NCI-H460 (cell line): Measurements from ENCODE around the gene PDZRN3. TPM values are rescaled to one million over a fixed set of nuclear protein-coding genes. Genes with fewer than 3 reads are reported as not detected.

ENCODE experiments used
- DNase-seq: peaks from one replicate; pipeline ENCODE4 v3.0.0-alpha.2; 2016; ENCODE audit warnings: low read depth; ENCODE audit errors: extremely low read depth
- total RNA-seq: library from RNA; depleted of rRNA; stranded (reverse); fragments of >200 nt; shearing (Covaris generic); gene quantifications from 2 replicates; pipeline ENCODE4 v1.2.3, GENCODE V29; 2014

PDZRN3 gene
- total RNA-seq, 1 experiment from 2014 or later = 0.05 TPM

DNA sequence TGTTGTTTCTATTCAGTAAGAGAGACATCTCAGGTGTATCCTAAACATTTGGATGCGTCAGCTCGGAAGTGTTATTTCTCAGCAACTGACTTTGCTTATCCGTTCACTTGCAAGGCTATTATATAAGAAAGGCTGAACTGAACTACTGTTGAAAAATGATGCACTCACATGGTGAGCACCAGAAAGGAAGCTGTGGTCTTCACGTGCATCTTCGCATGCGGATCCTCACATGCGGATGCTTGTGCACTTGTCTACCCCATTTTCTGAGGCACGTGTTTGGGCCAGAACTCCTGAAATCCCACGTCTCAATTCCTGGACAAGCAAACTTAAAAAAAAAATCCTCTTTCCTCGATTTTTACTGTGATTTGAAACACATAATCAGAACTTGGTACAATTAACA, 63.2 kb downstream of the PDZRN3 start:
- DNase-seq = no peak

DNA sequence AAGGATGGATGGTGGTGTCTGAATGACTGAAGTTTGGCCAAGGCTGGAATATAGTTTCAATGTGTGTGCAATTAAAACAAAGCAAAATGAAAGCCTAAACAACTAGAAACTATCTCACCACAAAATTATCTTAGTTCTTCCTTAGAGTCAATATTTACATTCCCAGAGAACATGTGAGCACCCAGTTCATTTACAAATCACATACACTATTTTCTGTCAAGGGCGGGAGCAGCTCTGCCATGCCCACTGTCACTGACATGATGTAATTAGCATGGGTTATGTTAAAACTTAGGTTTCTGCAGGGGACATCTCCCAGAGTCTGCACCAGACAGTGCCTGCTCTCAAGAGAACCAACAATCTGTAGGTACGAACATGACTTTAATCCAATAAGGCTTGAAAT, 65.0 kb downstream of the PDZRN3 start:
- no peak for DNase-seq

DNA sequence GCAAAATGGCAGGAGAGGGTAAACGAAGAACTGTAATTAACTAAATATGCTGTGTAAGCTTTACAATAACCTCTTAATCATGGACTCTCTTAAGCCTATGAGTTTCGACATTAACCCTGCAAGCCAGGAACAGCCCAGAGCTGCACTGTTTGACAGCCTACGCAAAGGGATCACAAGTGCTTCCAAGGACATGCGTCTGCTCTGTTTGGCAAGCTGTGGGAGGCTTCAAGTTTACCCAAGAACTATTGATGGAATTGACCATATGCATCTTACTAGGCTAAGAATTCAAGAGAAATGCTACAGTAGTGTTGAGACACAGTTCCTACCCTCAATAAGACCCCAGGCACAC, 66.0 kb downstream of the PDZRN3 start:
- DNase-seq = no peak

DNA sequence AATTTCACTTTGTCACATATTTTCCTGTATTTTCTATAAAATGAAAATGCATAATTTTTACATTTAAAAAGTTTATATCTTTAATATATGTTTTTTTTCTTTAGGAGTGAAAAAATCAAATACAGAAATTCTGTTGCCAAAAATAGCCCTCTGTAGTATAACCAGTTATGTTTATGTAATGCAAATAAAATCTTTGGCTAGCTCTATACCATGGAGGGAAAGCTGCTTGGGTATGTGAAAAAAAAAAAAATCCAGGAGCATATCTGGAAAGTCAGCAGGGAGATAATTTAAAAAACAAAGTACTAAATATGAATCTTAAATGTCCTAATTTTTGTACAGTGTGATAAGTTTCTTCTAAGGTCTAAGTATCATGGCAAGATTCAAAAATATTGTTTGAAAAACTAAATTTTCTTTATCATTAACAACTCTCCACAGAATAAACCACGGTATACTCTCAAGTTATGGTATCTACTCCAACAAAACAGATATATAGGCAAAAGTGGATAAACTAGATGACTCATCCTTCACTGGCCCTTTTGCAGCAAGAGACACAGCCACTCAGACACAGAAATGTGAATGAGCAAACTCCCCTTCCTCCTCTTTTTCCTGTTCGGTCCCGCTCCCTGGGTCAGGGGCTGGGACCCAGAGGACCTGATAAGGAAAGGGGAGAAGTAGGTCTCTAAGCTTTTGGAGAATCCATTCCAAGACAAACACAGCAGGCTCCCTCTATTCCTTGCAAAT, 66.6 kb downstream of the PDZRN3 start:
- no peak for DNase-seq

DNA sequence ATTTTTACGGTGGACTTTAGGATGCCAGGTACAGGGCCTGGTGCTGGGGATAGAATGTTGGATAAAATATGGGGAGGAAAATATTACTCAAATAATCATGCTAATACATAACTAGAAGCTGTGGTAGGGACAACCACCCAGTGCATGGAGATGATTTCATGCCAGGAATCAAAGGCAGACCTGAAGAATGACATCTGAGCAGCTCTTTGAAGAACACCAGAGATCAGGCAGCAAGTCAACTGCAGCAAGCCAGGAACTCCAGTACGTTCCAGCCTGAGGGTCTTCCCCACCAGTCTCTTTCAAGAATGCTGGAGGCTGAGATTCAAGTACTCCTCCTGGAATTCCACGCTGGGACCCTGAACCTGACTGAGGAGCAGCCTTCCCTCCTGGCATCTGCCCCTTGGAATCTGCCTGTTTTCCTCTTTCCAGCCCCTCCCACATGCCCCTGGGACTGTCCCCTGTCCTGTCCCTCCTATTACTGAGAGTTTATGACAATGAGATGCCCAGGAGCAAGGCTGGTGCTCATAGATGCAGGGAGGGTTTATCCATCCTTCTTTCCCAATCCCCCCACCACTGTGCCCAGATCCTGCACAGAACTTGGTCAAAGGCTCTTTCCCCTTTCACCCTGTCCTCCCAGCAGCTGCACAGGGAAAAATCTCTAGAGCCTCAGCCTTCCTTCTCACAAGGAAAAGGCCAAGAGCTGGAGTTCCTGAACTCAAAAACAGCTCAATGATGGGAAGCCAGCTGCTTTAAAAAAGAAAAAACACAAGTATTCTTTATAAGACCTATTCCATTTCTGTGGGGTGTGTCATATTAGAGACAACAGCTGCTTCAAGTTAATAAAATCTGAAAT, 68.0 kb downstream of the PDZRN3 start:
- no peak for DNase-seq

DNA sequence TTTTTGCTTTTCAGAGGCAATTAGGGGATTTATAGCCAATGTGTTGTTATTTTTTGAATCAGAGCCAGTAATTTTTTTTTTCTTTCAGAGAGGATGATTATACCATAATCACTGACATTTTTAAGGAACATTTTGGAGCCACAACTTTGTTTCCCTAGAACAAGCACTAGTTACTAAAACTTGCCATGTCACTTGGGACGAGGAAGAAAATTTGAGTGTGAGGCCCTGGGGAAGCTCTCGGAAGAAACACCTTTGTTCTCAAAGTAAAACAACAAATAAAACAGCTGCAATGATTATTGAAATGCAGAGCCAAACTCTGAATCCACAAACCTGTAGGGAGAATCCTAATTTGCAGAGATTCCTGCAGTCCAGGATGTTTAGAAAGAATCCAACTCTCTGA, 69.7 kb downstream of the PDZRN3 start:
- DNase-seq = no peak

DNA sequence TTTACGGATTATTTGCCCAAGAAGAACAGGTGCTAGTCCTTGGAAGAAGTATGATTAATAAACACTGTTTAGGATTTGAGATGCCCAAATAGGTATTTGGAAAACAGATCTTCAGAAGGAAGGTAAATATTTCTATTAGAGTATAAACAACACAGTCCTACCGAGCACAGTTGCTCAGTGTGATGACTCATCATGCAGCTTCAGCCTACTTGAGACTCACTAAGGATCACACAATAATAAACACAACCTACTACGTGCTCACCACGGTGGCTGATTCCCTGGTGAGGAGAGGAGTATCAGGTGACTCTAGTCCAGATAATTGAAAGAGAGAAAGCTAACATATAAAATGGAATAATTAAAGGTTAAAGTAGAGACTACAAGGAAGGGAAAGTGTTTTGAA, 72.0 kb downstream of the PDZRN3 start:
- DNase-seq = no peak

DNA sequence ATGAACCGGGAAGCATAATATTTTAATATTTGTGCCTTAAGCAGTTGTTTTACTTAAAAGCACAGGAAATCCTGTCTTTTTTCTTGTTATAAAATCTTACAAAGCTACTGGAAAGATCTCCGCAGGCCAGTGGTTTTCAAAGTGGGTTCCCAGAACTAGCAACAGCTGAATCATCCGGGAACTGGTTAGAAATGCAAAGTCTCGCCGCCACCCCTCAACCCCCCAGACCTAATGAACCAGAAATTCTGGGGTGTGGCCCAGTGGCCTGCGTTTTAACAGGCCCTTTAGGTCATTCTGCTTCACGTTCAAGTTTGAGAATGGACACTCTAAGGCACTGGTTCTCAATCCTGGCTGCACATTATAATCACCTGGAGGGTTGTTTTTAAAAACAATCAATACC, 74.7 kb downstream of the PDZRN3 start:
- DNase-seq = no peak

DNA sequence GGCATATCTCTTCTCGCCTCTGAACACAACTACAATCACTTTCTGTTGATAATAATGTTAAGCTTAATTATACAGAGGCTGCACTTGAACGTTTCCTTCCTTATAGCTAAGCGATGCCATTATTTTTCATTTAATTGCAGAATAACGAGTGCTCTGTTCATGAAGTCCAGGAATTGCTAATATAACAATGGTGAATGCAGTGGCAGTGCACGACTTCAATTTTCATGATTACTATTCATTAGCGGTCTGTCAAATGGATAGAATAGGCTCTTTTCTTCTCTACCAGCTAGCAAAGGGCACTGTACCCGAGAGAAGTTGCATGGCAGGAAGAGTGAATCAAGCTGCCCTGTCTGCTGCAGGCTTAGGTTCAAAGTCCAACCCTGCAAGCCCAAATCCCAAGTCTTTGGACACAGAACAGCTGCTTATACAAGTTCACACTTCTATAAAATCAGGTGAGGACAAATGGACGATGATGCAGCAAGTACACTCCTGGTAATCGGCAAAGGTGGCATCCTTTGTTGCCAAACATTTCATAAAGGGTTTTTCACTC, 75.6 kb downstream of the PDZRN3 start:
- no peak for DNase-seq

DNA sequence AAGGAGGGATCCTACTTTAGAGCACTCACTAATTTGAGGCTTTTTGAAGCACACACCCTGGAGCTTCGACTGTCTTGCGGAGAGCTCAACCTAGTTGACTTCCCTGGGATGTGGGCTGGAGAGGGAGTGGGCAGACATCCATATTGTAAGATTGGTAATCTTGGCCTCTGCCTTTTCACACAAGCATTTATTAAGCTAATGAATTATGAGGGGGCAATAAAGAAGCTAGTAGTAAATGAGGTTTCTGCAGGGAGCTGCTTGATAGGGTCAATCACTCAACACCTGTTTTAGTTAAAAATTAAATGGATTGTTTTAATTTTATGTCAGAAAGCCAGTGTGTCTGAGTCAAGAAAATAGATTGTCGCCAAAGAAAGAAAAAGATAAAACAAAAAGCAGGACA, 76.3 kb downstream of the PDZRN3 start:
- DNase-seq = no peak

DNA sequence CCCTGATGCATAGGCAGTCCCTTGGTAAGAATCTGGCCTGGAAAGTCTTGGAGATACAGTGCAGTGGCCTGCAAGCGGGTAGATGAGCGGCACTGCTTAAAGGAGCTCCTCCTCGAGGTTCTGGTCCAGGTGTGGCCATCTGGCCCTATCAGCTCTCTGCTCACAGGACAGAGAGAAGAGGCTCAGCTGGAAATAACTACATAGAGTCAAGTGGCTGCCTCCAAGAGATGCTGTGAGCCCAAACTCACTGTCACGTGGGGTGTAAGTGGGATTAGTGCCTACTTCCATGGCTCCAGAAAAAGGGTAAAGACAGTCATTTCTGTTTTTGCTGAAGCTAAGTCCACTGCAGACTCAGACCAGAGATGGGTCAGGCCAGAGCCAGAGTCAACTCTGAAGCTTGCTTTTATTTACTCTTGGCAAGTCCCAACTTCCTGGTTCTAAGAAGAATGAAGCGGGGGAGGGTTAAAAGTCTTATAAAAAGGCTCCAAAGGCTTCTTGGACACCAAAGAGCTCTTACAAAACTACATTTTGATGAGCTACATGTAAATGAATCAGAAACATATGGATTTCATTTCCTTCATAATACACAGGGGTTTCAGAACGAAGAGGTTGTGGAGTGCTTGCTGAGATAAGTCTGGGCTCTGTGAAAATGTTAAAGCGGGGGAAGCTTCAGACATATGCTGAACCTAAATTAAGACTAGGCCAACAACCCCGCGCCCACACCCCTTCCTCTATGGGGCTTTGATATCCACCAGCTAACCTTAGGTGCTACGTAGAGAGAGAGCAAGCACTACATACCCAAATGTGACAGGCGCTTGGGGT, 77.1 kb downstream of the PDZRN3 start:
- DNase-seq = no peak

DNA sequence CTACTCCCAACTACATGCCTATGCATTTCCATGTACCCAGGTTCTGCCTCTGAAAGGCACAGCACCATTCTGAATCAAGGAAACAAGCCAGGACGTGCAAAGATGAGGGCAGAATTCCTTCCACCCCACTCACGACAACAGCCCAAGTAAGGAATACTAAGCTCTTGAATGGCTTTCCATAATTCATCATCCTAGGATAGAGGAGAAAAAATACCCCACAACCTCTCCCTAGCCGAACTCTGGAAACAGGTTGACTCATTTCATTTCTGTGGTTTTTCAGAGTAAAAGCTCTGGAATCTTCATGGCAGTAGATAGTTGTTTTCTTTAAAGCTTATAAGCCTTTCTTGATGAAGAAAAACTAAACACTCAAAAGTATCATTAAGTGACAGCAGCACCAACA, 77.8 kb downstream of the PDZRN3 start:
- DNase-seq = no peak

DNA sequence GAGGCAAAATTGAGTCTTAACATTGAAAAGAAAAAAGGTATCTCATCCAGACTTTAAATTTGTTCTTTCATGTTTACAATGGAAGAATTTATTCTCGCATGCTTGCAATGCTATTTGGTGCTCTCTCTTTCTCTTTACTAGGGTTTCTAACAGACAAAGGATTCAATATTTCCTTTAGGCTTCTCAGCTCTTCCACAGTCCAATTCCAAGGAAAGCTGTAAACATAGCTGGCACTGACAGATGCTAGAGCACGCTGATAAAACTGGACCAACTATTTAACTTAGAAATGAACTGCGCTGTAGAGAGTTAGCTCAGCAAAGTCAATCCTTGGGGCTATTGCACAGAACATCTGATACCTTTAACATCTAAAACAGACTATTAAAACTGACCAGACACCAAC, 81.3 kb downstream of the PDZRN3 start:
- no peak for DNase-seq

DNA sequence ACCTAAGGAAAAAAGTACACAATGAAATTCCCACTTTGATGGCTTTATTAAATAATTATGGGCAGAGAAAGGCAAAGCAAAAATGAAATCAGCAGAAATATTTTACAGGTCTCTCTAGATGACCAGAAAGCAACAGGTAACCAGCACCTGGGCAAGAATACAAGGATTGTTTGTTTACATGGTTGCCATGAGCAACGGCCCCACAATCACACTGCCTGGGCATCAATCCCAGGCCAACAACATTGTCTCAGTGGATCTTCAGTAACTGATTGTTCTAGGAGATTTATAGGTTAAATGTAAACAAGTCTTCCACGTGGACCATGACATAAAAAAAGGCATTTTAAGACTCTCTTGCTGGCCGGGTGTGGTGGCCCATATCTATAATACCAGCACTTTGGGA, 82.6 kb downstream of the PDZRN3 start:
- DNase-seq = no peak

DNA sequence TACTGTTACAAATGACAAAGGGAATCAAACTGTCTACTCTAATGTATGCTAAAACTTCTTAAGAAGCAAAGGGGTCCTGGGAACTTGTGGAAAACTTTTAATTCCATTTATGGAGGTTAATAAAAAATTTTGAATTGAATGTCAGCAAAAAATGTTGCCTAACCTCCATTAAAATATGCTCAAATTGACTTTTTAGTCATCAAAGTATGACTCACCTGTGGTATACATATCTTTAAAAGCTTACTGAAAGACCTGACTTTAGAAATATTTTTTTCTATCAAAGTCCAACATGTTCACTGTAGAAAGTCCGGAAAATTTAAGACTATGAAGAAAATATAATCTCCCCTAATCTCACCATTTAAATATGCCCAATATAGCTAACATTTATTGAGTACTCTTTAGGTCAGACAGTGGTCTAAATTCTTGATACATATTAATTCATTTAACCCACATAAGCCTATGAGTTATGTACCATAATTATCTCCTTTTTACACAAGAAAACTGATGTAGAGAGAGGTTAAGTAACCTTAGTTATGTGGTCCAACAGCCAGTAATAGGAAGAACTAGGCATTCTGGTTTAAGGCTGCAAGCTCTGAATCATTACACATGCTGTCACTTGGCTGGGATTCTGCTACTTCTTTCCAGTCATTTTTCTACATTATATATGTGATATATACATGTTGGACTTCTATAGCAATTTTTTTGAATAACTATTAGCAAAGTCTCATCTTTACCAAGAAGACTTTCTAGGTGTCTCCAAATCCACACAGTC, 83.6 kb downstream of the PDZRN3 start:
- DNase-seq = no peak

DNA sequence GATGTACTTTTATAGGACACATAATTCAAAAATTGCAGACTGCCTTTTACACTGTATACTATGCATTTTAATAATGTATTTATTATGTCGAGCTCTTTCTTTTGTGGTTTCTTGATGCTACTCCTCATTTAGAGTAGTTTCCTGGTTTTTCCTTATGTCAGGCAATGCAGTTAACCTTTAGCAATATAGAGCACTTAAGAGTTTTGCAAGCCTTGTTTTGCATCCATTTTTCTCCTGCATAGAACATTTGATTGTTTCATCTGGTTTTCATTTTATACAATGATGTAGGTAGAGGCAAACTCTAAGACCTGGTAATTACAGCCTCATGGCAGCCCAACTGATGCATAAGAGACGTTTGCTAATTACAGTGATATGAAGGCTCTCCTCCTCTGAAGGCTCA, 86.3 kb downstream of the PDZRN3 start:
- no peak for DNase-seq

DNA sequence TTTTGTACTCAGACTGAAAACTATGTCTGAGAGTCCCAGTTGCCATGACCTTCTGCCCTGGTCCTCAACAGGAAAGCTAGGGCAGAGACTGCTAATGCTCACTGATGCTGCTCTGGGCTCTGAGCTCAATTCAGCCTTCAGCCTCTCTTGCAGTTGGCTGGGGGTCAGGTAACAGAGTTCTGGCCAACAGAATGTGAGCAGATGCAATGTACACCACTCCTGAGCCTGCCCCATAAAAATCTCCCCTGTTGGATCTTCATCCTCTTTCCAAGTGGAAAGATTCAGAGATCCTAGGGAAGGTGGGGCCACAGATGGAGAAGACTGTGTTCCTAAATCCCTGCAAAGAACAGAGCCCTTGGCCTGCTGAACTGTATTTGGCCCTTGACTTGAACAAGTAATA, 87.8 kb downstream of the PDZRN3 start:
- no peak for DNase-seq

DNA sequence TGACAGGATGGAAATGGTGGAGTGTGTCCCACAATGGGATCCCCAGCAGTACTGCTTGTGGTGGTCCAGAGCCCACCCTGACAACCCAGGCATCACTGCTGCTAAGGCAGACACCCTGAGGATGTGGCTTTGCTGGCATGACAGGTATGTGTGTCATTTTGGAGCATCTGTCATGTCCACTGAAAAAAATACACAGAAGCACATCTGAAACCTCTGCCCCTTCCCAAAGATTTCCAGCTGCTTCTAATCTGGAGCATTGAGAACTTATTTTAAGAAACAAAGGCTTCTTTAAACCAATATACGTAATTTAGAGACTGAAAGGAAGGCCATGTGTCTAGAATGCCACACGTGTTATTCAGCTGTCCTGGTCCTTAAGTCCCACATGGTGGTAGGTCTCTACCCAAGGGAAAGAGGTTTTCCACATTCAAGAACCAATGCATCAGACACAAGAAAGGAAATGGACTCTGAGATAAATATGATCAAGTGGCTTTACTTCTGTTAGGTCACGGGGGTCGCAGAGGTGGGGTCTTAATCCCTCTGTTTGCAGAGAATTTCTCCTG, 88.3 kb downstream of the PDZRN3 start:
- DNase-seq = no peak

DNA sequence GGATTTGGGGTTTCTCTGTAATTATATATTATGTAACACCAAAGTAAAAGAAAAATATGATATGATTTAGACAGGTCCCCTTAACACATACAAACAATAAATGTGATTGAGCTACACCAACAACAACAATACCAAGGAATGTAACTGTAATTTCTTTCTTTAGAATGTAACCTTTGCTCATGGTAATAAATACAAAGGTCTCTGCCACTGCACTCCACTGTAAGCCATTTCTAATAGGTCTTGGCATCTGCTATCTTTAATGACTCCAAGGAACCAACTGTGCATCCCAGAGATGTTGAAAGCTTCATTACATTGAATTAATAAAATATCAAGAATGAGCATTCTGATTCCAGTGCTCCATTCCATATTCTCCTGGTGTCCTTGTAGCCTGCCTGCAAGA, 88.8 kb downstream of the PDZRN3 start:
- DNase-seq = no peak

DNA sequence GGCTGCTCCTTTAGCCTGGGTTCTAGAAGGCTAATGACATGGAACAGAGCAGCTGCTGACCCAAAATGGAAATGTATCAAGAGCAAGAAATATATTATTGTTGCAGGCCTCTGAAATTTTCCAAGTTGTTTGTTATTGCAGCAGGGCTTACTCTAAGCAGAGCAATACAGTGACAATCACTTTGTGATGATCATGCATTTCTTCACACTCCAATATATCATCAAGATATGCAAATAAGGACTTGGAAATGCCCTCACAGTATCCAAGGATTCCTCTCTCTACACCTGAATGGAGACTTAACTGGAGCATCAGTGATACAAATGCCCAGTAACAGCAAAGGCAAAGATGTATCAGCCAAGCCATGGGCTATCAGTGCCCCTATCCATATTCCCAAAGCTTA, 89.6 kb downstream of the PDZRN3 start:
- DNase-seq = no peak
